ENCODE data around the gene PROM2.

The PROM2 gene

GRCh38 chr2:95318431-95319220 lies 44.4 kb downstream of the PROM2 start:
- H3K4me1 ChIP-seq: peaks cover 11% of the 10 kb centered on the region

GRCh38 chr2:95319481-95320343 lies 45.5 kb downstream of the PROM2 start:
- H3K36me3 ChIP-seq: no peaks in the 10 kb centered on the region
- H3K4me3 ChIP-seq: no peak overlapping the region
- H3K27ac ChIP-seq: no peak overlapping the region
- H3K4me2 ChIP-seq: no peak overlapping the region
- no peaks in the 10 kb centered on the region for H3K27me3 ChIP-seq
- peaks cover 11% of the 10 kb centered on the region for H3K4me1 ChIP-seq
- H4K20me1 ChIP-seq: peaks cover 5% of the 10 kb centered on the region; the same call in 1 of the 2 replicates
- TF ChIP-seq Cebpa-rat (IDR thresholded peaks at IDR 0.05): no peak
- H3K9ac ChIP-seq: no peak overlapping the region
- H3K9me3 ChIP-seq: no peaks in the 10 kb centered on the region

More at GRCh38 chr2:95318431-95319220, 44.4 kb downstream of the PROM2 start:
- peaks cover 10% of the 10 kb centered on the region; the same call in 1 of the 2 replicates for H4K20me1 ChIP-seq
- no peaks in the 10 kb centered on the region for H3K36me3 ChIP-seq
- no peak overlapping the region for H3K9ac ChIP-seq
- H3K4me3 ChIP-seq: no peak overlapping the region
- TF ChIP-seq Cebpa-rat (IDR thresholded peaks at IDR 0.05): no peak
- no peak overlapping the region for H3K27ac ChIP-seq
- 0 out of 2 replicates have a peak, but pooled peaks cover 2% of the 10 kb centered on the region for H3K27me3 ChIP-seq
- H3K4me2 ChIP-seq: no peak overlapping the region
- H3K9me3 ChIP-seq: no peaks in the 10 kb centered on the region

DNA sequence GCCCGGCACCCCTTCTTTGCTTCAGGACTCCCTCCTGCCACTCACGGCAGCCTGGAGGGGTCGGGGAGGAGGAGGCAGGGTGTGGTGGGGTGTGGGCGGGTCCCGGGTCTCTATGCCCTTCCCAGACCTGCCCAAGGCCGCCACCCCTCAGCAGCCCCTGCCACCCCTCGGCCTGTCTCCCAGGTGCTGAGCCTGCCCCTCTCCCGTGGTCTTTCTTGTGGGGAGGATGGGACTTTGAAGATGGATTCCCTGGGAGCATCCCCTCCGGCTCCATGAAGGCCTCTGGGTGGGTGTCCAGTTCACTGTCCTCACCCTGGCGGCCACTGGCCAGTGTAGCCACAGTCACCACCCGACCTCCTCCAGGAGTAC lies 46.1 kb downstream of the PROM2 start:
- Histone ChIP-seq H3K4me3 (no peak overlapping the region), H4K20me1 (no peaks in the 10 kb centered on the region), H3K9me3 (no peaks in the 10 kb centered on the region), H3K4me2 (no peak overlapping the region), H3K27me3 (no peaks in the 10 kb centered on the region), H3K4me1 (peaks cover 11% of the 10 kb centered on the region), H3K27ac (no peak overlapping the region), H3K36me3 (no peaks in the 10 kb centered on the region), H3K9ac (no peak overlapping the region)
- no peak for TF ChIP-seq Cebpa-rat (IDR thresholded peaks at IDR 0.05)

DNA sequence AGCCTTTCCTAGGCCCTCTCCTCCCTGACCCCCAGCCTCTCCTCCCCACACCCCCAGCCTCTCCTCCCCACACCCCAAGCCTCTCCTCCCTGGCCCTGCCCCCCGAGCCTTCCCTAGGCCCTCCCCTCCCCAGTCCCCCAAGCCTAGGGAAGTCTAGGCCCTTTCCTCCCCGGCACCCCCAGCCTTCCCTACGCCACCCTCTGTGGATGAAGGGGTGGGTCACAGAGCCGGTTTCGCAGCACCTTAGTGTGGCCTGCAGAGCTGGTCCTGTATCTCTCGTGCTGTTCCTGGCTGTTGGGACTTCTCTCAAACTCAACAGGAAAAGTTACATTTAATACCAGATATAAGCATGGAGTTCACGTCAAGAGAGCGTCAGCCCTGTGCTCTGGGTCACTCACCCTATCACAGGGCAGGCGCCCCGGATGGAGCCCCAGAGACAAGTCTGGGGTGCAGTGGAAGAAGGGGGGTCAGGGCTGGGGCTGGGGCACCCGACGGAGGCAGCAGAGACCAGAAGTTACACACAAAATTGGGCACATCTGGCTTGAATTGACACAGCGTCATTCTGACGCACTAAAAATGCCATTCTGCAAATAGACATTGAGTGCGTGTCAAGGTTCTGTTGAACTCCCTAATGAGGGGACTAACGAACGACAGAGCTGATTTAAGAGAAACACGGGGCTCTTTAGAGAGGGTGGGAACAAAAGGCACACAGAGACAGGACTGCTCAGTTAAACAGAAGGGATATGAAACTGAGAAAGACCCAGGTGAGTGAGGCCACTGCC lies 46.9 kb downstream of the PROM2 start:
- peaks cover 6% of the 10 kb centered on the region for H3K4me1 ChIP-seq
- no peaks in the 10 kb centered on the region for H3K9me3 ChIP-seq
- TF ChIP-seq Cebpa-rat (IDR thresholded peaks at IDR 0.05): no peak
- H3K4me2 ChIP-seq: no peak overlapping the region
- no peak overlapping the region for H3K4me3 ChIP-seq
- H4K20me1 ChIP-seq: no peaks in the 10 kb centered on the region
- H3K27me3 ChIP-seq: no peaks in the 10 kb centered on the region
- H3K36me3 ChIP-seq: no peaks in the 10 kb centered on the region
- H3K9ac ChIP-seq: no peak overlapping the region
- no peak overlapping the region for H3K27ac ChIP-seq

GRCh38 chr2:95323347-95324155 lies 49.3 kb downstream of the PROM2 start:
- H3K4me2 ChIP-seq: no peak overlapping the region
- H3K4me1 ChIP-seq: no peaks in the 10 kb centered on the region
- no peak for TF ChIP-seq Cebpa-rat (IDR thresholded peaks at IDR 0.05)

GRCh38 chr2:95325026-95325425 lies 50.8 kb downstream of the PROM2 start:
- no peaks in the 10 kb centered on the region for H3K27me3 ChIP-seq
- no peak for TF ChIP-seq Cebpa-rat (IDR thresholded peaks at IDR 0.05)
- H3K4me2 ChIP-seq: no peak overlapping the region
- H3K4me1 ChIP-seq: no peaks in the 10 kb centered on the region
- no peak overlapping the region for H3K9ac ChIP-seq
- no peak overlapping the region for H3K4me3 ChIP-seq
- no peaks in the 10 kb centered on the region for H4K20me1 ChIP-seq
- H3K9me3 ChIP-seq: no peaks in the 10 kb centered on the region
- no peak overlapping the region for H3K27ac ChIP-seq
- H3K36me3 ChIP-seq: no peaks in the 10 kb centered on the region

More at GRCh38 chr2:95323347-95324155, 49.3 kb downstream of the PROM2 start:
- Histone ChIP-seq H3K9ac (no peak overlapping the region), H4K20me1 (no peaks in the 10 kb centered on the region), H3K27ac (no peak overlapping the region), H3K9me3 (no peaks in the 10 kb centered on the region), H3K36me3 (no peaks in the 10 kb centered on the region), H3K4me3 (no peak overlapping the region), H3K27me3 (no peaks in the 10 kb centered on the region)

- Histone ChIP-seq H3K9ac (no peak overlapping the region), H3K27me3 (no peaks in the 10 kb centered on the region), H3K9me3 (no peaks in the 10 kb centered on the region), H3K27ac (no peak overlapping the region), H3K4me3 (no peak overlapping the region), H3K4me2 (no peak overlapping the region), H3K4me1 (no peaks in the 10 kb centered on the region), H3K36me3 (no peaks in the 10 kb centered on the region), H4K20me1 (no peaks in the 10 kb centered on the region)
- no peak for TF ChIP-seq Cebpa-rat (IDR thresholded peaks at IDR 0.05)
Observed at GRCh38 chr2:95325590-95326432, 51.6 kb downstream of the PROM2 start.

GRCh38 chr2:95326433-95327140 lies 52.3 kb downstream of the PROM2 start:
- no peaks in the 10 kb centered on the region for H3K9me3 ChIP-seq

More at GRCh38 chr2:95326433-95327140, 52.3 kb downstream of the PROM2 start:
- H3K9ac ChIP-seq: no peak overlapping the region
- no peaks in the 10 kb centered on the region for H4K20me1 ChIP-seq
- H3K27ac ChIP-seq: no peak overlapping the region
- H3K36me3 ChIP-seq: no peaks in the 10 kb centered on the region
- no peaks in the 10 kb centered on the region for H3K4me1 ChIP-seq
- TF ChIP-seq Cebpa-rat (IDR thresholded peaks at IDR 0.05): no peak
- no peaks in the 10 kb centered on the region for H3K27me3 ChIP-seq
- H3K4me3 ChIP-seq: no peak overlapping the region
- H3K4me2 ChIP-seq: no peak overlapping the region
